COR-L47 (cell line): ENCODE measurements around the gene SCD.

Source experiments
- DNase-seq: peaks from one replicate; lab custom pipeline; 2025; lab: John Stamatoyannopoulos, UW

Gene SCD

GRCh38 chr10:100401631-100402328 is 54.7 kb downstream of the SCD start:
- DNase-seq: no peak

DNA sequence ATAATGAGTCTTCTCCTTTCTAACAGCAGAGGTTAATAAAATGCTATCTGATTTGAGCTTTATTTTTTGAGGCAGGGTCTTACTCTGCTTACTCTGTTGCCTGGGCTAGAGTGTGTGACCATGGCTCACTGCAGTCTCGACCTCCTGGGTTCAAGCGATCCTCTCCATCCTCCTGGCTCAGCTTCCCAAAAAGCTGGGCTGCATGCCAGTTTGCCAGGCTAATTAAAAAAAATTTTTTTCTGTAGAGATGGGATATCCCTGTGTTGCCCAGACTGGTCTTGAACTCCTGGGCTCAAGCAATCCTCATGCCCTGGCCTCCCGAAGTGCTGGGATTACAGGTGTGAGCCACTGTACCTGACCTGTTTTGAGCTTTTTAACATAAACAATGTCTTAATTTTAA is 56.7 kb downstream of the SCD start:
- no peak for DNase-seq

GRCh38 chr10:100413173-100413572 is 66.1 kb downstream of the SCD start:
- DNase-seq: no peak
